HEK293 (cell line): Measurements from ENCODE around the gene AXIN1.

Experiments used
- CTCF ChIA-PET: fragments of 350-600 bp; formaldehyde crosslinking; extraction: SDS; loops from one replicate; lab custom pipeline; 2021; ENCODE audit warnings: antibody characterized with exemption; lab: Yijun Ruan, JAX
- POLR2A ChIA-PET: fragments of 300-600 bp; formaldehyde crosslinking; extraction: SDS; loops from one replicate; lab custom pipeline; 2020; ENCODE audit warnings: antibody characterized with exemption, inconsistent platforms; lab: Yijun Ruan, JAX
- H3K27ac ChIP-seq: fragments of 200-500 bp; sonication (Bioruptor generic); 2 replicates; pipeline ENCODE4 v1.5.1; 2014; ENCODE audit warnings: low read depth, low read length, control low read depth, inconsistent platforms; ENCODE audit errors: extremely low read depth
- H3K36me3 ChIP-seq, 2 experiments: fragments of 200-500 bp in 1 of 2; sonication (Bioruptor generic) in 1 of 2; 1 replicate in 1 of 2; 2 replicates in 1 of 2; pipeline ENCODE4 v1.5.1; 2014 to 2017; ENCODE audit warnings: inconsistent platforms in 2 of 2, low read length in 2 of 2; ENCODE audit not compliant: control insufficient read depth in 2 of 2, insufficient read depth in 1 of 2
- H3K4me1 ChIP-seq: fragments of 200-500 bp; sonication (Bioruptor generic); 2 replicates; pipeline ENCODE4 v1.5.1; 2014; ENCODE audit warnings: mild to moderate bottlenecking, low read length, inconsistent platforms; ENCODE audit not compliant: control insufficient read depth, insufficient read depth
- H3K4me3 ChIP-seq: 2 replicates; pipeline ENCODE4 v1.5.1; 2011; ENCODE audit warnings: low read depth, mild to moderate bottlenecking, control low read depth, low read length, moderate library complexity
- H3K9me3 ChIP-seq: fragments of 200-500 bp; sonication (Bioruptor generic); 2 replicates; pipeline ENCODE4 v1.5.1; 2014; ENCODE audit warnings: low read depth, low read length, inconsistent platforms; ENCODE audit not compliant: control insufficient read depth, insufficient read depth
- BCL6B ChIP-seq: fragments of 450-650 bp; formaldehyde crosslinking; IDR thresholded peaks from 2 replicates; pipeline ENCODE4 v1.5.1; 2017; ENCODE audit warnings: missing biosample characterization, missing genetic modification characterization
- GLIS1 ChIP-seq: fragments of 450-650 bp; formaldehyde crosslinking; IDR thresholded peaks from 2 replicates; pipeline ENCODE4 v1.5.1; 2016; ENCODE audit warnings: missing biosample characterization, missing genetic modification characterization
- KLF9 ChIP-seq: fragments of 450-650 bp; formaldehyde crosslinking; IDR thresholded peaks from 2 replicates; pipeline ENCODE4 v1.5.1; 2016; ENCODE audit warnings: missing biosample characterization, missing genetic modification characterization, low read depth
- TSHZ1 ChIP-seq: fragments of 450-650 bp; formaldehyde crosslinking; IDR thresholded peaks from 2 replicates; pipeline ENCODE4 v1.5.1; 2016; ENCODE audit warnings: missing biosample characterization, missing genetic modification characterization, borderline replicate concordance
- ZFP69B ChIP-seq: fragments of 450-650 bp; formaldehyde crosslinking; IDR thresholded peaks from 2 replicates; pipeline ENCODE4 v1.5.1; 2016; ENCODE audit warnings: missing biosample characterization, missing genetic modification characterization
- ZNF138 ChIP-seq: fragments of 450-650 bp; formaldehyde crosslinking; IDR thresholded peaks from 2 replicates; pipeline ENCODE4 v1.5.1; 2016; ENCODE audit warnings: missing biosample characterization, missing genetic modification characterization, borderline replicate concordance
- ZNF174 ChIP-seq: fragments of 450-650 bp; formaldehyde crosslinking; IDR thresholded peaks from 2 replicates; pipeline ENCODE4 v1.5.0; 2017; ENCODE audit warnings: missing biosample characterization, mild to moderate bottlenecking, missing genetic modification characterization
- ZNF202 ChIP-seq: fragments of 450-650 bp; formaldehyde crosslinking; IDR thresholded peaks from 2 replicates; pipeline ENCODE4 v1.5.1; 2016; ENCODE audit warnings: missing biosample characterization, missing genetic modification characterization, borderline replicate concordance
- ZNF221 ChIP-seq: fragments of 450-650 bp; formaldehyde crosslinking; IDR thresholded peaks from 2 replicates; pipeline ENCODE4 v1.5.1; 2017; ENCODE audit warnings: missing biosample characterization, missing genetic modification characterization, borderline replicate concordance
- ZNF335 ChIP-seq: fragments of 450-650 bp; formaldehyde crosslinking; conservative IDR thresholded peaks from 2 replicates; pipeline ENCODE4 v1.5.1; 2016; ENCODE audit warnings: missing biosample characterization, missing genetic modification characterization
- ZNF398 ChIP-seq: fragments of 450-650 bp; formaldehyde crosslinking; IDR thresholded peaks from 2 replicates; pipeline ENCODE4 v1.5.1; 2017; ENCODE audit warnings: missing biosample characterization, missing genetic modification characterization
- ZNF426 ChIP-seq: fragments of 450-650 bp; formaldehyde crosslinking; IDR thresholded peaks from 2 replicates; pipeline ENCODE4 v1.5.1; 2017; ENCODE audit warnings: missing biosample characterization, missing genetic modification characterization, mild to moderate bottlenecking, inconsistent platforms, moderate library complexity
- ZNF571 ChIP-seq: fragments of 450-650 bp; formaldehyde crosslinking; IDR thresholded peaks from 2 replicates; pipeline ENCODE4 v1.5.0; 2017; ENCODE audit warnings: missing biosample characterization, missing genetic modification characterization
- ZNF585B ChIP-seq: fragments of 450-650 bp; formaldehyde crosslinking; IDR thresholded peaks from 2 replicates; pipeline ENCODE4 v1.5.1; 2016; ENCODE audit warnings: missing biosample characterization, missing genetic modification characterization
- ZNF629 ChIP-seq: fragments of 450-650 bp; formaldehyde crosslinking; IDR thresholded peaks from 2 replicates; pipeline ENCODE4 v1.5.1; 2017; ENCODE audit warnings: missing biosample characterization, missing genetic modification characterization
- ZNF768 ChIP-seq: fragments of 450-650 bp; formaldehyde crosslinking; IDR thresholded peaks from 2 replicates; pipeline ENCODE4 v1.5.1; 2018; ENCODE audit warnings: missing biosample characterization, mild to moderate bottlenecking, missing genetic modification characterization
- ZNF843 ChIP-seq: fragments of 450-650 bp; formaldehyde crosslinking; IDR thresholded peaks from 2 replicates; pipeline ENCODE4 v1.5.1; 2016; ENCODE audit warnings: missing biosample characterization, missing genetic modification characterization
- ZSCAN30 ChIP-seq: fragments of 450-650 bp; IDR thresholded peaks from 2 replicates; pipeline ENCODE4 v1.5.1; 2018; ENCODE audit warnings: missing biosample characterization, mild to moderate bottlenecking, missing genetic modification characterization, moderate library complexity
- TF ChIP-seq, protein P1 (sequence below): fragments of 450-650 bp; formaldehyde crosslinking; IDR thresholded peaks from 2 replicates; pipeline ENCODE4 v1.5.1; 2016; ENCODE audit warnings: missing biosample characterization, missing genetic modification characterization, low read depth
- TF ChIP-seq, protein P2 (sequence below): fragments of 450-650 bp; formaldehyde crosslinking; conservative IDR thresholded peaks from 2 replicates; pipeline ENCODE4 v1.5.1; 2016; ENCODE audit warnings: low read depth, missing biosample characterization, missing genetic modification characterization
- TF ChIP-seq, protein P3 (sequence below): fragments of 450-650 bp; IDR thresholded peaks from 2 replicates; pipeline ENCODE4 v1.5.1; 2018; ENCODE audit warnings: missing biosample characterization, missing genetic modification characterization

The AXIN1 gene

DNA sequence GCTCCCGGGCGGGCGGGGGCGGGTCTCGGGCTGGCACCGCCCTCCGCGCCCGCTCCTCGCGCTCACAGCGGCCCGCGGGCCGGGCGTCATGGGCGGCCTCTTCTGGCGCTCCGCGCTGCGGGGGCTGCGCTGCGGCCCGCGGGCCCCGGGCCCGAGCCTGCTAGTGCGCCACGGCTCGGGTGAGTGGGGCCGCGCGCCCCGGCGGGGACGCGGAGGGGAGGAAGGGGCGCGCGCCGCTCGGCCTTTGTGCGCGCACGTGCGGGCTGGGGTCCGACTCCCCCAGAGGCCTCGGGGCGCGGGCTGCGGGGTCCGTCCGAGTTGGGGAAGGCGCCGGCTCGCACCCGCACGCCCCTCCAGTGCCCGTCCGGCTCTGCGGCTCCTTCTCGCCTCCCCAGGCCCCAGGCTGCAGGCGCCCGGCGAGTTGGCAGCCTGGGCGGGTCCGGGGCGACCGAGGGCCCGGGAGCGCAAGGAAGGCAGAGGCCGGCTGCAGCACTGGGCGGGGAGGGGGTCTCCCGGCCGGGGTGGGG, 44.7 kb upstream of the AXIN1 start, which contains the start of gene NME4 (continued):
- TF ChIP-seq ZNF138 (tag by site-specific recombination) = no peak
- TF ChIP-seq ZNF202 (tag by site-specific recombination) = no peak
- no peak for TF ChIP-seq ZNF221 (tag by site-specific recombination)
- TF ChIP-seq ZFP69B (tag by site-specific recombination) = no peak
- TF ChIP-seq ZNF571 = no peak
- TF ChIP-seq ZNF629 (tag by site-specific recombination) = no peak
- no peak for TF ChIP-seq ZNF843 (tag by site-specific recombination)
- TF ChIP-seq ZSCAN30 (tag by site-specific recombination) = peak; percentile 57; the same call in 1 of the 2 replicates
- TF ChIP-seq ZNF174 = no peak
- TF ChIP-seq TSHZ1 (tag by site-specific recombination) = no peak
- no peak for TF ChIP-seq ZNF768 (tag by site-specific recombination)
- TF ChIP-seq KLF9 (tag by site-specific recombination) = no peak

DNA sequence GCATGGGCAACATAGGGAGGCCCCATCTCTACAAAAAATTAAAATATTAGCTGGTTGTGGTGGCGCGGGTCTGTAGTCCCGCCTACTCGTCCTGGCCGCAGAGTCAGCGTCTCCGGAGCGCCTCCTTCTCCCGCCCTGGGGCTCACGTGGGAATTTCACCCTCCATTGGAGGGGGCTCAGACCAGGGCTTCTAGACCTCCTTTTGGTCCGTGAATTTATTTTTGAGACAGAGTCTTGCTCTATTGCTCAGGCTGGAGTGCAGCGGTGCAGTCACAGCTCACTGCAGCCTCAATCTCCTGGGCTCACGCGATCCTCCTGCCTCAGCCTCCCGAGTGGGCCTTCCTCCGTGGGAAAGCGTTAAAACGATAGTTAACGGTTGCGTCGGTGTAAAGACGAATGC, 44.1 kb upstream of the AXIN1 start:
- CTCF ChIA-PET = no interaction called here
- peak overlapping the region; percentile 72; the same call in 1 of the 2 replicates for H3K27ac ChIP-seq
- TF ChIP-seq BCL6B = no peak
- TF ChIP-seq, protein P1, sequence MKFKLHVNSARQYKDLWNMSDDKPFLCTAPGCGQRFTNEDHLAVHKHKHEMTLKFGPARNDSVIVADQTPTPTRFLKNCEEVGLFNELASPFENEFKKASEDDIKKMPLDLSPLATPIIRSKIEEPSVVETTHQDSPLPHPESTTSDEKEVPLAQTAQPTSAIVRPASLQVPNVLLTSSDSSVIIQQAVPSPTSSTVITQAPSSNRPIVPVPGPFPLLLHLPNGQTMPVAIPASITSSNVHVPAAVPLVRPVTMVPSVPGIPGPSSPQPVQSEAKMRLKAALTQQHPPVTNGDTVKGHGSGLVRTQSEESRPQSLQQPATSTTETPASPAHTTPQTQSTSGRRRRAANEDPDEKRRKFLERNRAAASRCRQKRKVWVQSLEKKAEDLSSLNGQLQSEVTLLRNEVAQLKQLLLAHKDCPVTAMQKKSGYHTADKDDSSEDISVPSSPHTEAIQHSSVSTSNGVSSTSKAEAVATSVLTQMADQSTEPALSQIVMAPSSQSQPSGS = no peak
- TF ChIP-seq ZNF221 (tag by site-specific recombination) = no peak
- peak; percentile 51; the same call in 1 of the 2 replicates for TF ChIP-seq ZNF398 (tag by site-specific recombination)
- peak; percentile 22; the same call in 1 of the 2 replicates for TF ChIP-seq GLIS1
- TF ChIP-seq, protein P2, sequence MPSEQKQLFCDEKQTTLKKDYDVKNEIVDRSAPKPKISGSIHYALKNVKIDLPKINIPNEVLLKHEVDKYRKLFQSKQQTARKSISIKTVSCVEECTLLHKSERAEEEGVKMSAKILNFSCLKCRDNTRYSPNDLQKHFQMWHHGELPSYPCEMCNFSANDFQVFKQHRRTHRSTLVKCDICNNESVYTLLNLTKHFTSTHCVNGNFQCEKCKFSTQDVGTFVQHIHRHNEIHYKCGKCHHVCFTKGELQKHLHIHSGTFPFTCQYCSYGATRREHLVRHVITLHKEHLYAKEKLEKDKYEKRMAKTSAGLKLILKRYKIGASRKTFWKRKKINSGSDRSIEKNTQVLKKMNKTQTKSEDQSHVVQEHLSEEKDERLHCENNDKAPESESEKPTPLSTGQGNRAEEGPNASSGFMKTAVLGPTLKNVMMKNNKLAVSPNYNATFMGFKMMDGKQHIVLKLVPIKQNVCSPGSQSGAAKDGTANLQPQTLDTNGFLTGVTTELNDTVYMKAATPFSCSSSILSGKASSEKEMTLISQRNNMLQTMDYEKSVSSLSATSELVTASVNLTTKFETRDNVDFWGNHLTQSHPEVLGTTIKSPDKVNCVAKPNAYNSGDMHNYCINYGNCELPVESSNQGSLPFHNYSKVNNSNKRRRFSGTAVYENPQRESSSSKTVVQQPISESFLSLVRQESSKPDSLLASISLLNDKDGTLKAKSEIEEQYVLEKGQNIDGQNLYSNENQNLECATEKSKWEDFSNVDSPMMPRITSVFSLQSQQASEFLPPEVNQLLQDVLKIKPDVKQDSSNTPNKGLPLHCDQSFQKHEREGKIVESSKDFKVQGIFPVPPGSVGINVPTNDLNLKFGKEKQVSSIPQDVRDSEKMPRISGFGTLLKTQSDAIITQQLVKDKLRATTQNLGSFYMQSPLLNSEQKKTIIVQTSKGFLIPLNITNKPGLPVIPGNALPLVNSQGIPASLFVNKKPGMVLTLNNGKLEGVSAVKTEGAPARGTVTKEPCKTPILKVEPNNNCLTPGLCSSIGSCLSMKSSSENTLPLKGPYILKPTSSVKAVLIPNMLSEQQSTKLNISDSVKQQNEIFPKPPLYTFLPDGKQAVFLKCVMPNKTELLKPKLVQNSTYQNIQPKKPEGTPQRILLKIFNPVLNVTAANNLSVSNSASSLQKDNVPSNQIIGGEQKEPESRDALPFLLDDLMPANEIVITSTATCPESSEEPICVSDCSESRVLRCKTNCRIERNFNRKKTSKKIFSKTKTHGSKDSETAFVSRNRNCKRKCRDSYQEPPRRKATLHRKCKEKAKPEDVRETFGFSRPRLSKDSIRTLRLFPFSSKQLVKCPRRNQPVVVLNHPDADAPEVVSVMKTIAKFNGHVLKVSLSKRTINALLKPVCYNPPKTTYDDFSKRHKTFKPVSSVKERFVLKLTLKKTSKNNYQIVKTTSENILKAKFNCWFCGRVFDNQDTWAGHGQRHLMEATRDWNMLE = no peak
- TF ChIP-seq ZNF335 (tag by site-specific recombination) = peak; percentile 81
- no peak for TF ChIP-seq ZNF426 (tag by site-specific recombination)
- TF ChIP-seq KLF9 (tag by site-specific recombination) = peak; percentile 40; the same call in 1 of the 2 replicates
- TF ChIP-seq, protein P3, sequence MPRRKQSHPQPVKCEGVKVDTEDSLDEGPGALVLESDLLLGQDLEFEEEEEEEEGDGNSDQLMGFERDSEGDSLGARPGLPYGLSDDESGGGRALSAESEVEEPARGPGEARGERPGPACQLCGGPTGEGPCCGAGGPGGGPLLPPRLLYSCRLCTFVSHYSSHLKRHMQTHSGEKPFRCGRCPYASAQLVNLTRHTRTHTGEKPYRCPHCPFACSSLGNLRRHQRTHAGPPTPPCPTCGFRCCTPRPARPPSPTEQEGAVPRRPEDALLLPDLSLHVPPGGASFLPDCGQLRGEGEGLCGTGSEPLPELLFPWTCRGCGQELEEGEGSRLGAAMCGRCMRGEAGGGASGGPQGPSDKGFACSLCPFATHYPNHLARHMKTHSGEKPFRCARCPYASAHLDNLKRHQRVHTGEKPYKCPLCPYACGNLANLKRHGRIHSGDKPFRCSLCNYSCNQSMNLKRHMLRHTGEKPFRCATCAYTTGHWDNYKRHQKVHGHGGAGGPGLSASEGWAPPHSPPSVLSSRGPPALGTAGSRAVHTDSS (tag by site-specific recombination) = no peak
- TF ChIP-seq ZNF585B = no peak

More for the DNA sequence above, 44.1 kb upstream of the AXIN1 start:
- POLR2A ChIA-PET = interaction anchor here (0.6 kb wide), 1 partner anchor 9 kb away, joined by 3 read pairs; no protein-coding TSS in a partner anchor
- Histone ChIP-seq H3K4me3 (peak overlapping the region; percentile 18), H3K4me1 (no peaks in the 10 kb centered on the region), H3K9me3 (no peaks in the 10 kb centered on the region), H3K36me3 (peaks cover 0 to 27% of the 10 kb centered on the region in 2 experiments; a peak in 1 of 3 replicates)
